Bone marrow (tissue), 2 donors: ENCODE measurements around the gene TGFBR3.

ENCODE experiments used
- DNase-seq, 2 donors: peaks; one replicate each; lab custom pipeline; 2025; lab: John Stamatoyannopoulos, UW

The TGFBR3 gene

DNA sequence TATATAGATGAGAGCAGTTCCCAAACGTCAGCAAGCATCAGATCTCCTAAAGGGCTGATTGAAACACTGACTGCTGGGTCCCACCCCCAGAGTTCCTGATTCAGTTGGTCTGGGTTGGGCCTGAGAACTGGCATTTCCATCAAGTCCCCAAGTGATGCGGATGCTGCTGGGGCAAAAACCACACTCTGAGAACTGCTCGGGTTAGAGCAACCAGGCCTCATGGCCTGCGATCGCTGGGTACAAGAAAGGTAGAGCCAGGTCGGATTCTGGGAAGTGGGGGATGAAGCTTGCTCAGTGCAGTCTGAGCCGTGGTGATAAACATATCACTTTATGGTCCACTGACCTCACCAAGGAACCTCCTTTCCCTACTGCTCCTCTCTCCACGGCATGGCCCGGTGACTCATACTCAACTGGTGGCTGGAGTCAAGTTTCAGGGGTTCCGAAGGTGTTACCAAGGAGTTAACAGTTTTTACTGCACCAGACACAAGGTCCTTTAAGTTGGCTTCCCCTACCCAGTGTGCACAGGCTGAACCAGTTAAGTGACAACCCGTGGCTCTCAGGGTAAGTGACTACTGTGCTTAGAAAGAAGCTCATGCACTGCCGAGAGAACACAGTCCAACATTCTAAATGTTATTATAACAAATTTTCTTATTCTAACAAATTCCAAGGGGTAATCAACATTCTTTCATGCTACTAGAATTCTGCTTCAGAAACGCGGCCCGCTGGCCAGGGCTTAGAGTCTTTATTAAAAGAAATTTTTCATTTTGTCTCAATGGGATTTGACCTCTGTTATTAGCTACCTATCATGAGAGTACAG is 153.5 kb downstream of the TGFBR3 start:
- DNase-seq = no peak

DNA sequence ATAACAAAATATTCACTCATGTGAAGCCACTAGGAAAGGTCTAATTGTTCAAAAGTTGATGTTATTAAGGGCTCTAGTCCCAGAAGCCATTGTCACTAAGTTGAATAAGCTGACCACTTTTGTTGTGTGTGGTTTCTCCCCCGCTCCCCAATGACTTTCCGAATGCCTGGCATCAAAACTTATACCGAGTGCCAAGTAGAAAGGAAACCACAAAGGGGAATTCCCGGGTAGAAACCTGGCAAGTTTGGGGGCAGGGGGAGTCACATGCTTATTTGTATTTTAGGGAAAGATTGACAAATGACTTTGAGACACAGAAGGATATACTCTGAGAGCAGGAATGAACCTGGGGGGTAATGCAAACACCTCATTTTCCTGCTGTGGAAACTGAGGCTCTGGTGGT is 154.1 kb downstream of the TGFBR3 start:
- DNase-seq = no peak

DNA sequence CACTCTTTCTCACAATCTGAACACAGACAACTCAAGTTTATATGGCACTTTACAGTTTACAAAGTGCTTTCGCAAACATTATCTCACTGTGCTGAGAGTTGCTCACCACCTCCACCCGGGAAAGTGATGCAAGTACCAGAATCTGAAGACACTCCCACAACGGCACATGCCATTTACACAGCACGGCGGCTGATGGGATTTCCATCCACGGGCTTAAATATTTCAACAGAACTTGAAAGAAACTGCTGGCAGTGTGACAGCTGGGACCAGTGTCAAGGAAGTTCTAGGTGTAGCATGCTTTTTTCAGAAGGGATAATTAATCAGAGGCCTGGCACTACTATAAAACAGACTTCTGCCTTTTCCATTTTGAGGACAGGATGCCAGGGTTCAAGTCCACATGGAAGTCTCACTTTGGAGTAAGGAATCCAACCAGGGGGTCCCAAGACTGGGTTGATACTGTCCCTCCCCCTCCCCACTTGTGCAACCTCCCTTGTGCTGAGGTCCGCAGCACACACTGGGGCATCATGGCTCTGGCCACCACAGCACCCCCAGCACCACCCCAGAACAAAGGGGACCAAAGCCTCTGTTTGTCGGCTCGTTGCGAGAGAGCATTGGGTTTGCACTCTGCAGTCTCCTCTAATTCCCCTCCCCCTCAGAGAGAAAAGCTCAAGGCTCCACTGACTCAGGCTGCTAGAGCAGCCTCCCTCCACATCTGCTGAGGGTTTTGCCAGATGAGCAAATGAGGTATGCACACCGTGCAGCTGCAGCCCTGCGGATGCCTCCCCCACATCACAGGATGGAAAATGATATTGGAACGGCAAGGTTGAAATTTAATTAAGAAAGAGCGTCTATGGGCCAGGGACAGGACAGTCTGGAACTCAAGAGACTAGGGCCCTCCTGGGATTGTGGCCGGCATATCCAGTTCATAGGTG is 154.9 kb downstream of the TGFBR3 start:
- DNase-seq = no peak

DNA sequence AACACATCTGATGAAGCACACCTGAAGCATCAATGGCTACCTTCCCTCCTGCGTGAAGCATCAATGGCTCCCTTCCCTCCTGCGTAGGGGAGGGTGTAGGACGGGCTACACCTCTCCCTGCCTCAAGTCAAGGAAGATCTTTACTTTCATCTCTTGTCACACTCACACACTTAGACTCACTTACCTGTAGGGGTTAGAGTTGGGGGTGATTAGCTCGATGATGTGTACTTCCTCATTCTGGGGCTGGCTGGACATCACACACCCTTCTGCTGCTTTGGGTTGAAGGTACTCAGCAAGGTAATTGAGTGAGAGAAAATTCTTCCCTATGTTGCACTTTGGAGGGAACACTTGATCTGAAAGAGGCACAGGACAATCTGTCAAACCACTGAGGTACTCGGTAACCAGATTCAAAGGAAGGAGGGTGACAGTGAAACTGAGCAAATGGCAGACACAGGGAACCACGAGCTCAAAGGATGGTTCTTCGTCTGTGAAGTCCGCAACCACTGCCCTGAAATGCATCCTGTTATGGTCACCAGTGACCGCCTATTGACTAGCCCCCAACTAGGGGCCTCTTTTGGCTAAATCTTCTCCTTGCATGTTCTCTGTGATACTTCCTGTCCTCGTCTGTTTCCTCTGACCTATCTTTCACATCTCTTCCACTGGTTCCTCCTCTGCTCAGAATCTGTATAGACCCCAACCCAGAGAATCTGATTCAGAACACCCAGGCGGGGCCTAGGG is 156.2 kb downstream of the TGFBR3 start:
- no peak for DNase-seq

GRCh38 chr1:91727763-91728162 is 158.2 kb downstream of the TGFBR3 start:
- no peak for DNase-seq

DNA sequence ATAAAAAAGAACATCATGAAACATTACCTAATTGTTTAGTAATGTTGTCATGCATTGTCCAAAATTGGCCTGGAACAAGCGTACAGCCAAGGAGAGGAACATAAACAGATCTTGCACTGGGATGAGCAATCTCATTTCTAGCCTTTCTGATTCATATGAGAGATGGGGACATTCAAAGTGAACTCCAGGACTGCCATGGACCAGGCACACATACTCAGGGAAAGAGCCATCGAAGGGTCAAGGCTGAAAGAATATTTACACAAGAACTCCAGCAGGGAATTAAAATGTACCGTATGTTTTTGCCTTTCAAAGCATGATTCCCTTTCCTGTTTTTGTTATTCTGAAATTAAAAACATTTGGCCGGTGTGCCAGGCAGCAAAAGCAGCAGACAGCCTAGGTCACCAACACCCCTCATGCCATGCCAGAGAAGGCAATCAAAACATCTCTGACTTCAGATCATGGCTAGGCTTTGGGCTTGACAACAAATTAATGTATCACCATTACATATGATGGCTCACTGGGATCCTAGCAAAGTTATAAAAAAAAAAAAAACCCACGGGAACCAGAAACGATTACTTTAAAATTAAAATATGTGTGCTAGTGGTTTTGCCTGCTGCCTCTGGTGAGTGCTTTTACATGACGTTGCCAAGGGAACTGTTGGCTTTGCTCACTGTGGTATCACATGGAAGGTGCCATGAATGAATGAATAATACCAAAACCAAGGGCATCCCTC is 159.8 kb downstream of the TGFBR3 start:
- no peak for DNase-seq

- no peak for DNase-seq
These were observed 160.3 kb downstream of the TGFBR3 start for GRCh38 chr1:91725618-91725988.

- DNase-seq = no peak
These were observed 161.3 kb downstream of the TGFBR3 start for GRCh38 chr1:91724644-91725043.

DNA sequence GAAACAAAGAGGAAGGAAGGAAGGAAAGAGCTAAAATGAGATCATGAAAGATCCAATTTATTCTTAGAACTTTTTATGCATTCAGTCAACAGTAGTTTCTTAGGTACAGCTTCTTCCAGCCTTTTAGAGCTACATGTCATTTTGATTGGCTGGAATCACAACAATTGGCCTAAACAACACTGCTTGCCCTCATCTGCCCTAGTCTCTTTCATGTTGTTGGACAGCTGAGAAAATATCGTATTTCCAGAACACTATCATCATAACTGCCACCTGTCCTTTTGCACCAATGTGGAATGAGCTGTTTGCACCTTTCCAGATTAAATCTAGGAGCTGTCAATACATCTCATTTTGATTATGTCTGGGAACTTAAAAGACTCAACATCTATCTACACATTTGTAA is 161.7 kb downstream of the TGFBR3 start:
- DNase-seq = no peak

DNA sequence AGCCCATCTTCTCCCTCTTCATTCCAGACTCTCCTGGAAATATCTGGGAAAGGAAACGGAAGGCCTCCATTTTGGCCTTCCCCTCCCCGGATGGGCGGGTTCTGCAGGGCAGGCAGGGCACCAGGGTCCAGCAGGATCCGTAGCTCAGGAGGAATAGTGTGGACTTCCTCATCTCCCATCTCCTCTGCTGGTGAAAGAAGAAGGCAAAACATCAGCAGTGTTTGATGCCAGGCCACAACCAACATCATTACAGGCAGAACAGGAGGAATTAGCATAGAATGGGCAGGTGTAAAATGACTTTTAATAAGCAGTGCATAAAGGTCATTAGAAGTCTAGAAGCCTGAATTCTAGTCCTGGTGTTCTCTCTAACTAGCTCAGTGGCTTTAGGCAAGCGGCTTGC is 165.9 kb downstream of the TGFBR3 start:
- no peak for DNase-seq

DNA sequence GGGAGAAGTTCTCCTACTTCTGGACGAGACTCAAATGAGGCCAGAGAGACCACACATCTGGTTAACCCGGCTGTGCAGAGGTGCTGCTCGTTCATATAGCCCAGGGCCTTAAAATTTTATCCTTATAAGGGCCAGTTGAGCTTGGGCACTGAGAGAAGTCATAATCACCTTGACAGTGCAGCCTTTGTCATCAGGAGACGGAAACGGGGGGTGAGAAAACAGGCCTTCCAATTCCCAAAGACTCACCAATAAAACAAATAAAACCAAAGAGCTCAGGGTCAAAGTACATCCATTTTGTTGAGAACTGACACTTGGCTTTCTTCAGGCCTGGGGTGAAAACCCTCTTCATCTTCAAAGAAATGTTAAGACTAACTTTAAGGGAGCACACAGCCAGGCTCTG is 167.1 kb downstream of the TGFBR3 start:
- DNase-seq = no peak

- DNase-seq = no peak
These were observed 167.6 kb downstream of the TGFBR3 start for GRCh38 chr1:91718368-91718767.

GRCh38 chr1:91717839-91718238 is 168.1 kb downstream of the TGFBR3 start:
- no peak for DNase-seq

GRCh38 chr1:91716339-91716738 is 169.6 kb downstream of the TGFBR3 start:
- DNase-seq = no peak

DNA sequence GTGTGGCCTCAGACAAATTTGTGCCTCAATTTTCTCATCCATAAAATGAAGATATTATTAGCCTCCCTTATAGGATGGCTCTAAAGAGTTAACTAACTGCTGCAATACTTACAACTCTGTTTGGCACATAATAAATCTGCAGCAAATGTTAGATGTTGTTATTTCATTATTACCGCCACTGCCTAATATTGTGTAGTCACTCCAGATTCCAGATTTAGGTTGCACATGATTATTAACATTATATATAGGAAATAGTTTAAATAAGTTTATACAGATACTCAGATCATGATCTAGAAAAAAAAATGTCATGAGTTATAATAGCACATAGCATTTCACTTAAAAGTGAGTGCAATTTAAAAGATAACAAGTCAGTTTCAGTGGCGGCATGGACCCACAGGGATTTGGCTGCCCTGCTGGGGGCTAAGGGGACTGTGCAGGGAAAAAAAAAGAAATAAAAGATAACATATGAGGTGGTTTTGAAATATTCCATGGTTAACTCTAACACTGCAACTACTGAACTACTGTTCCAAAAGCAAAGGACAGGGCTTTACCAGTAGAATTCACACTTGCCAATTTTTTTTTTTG is 170.4 kb downstream of the TGFBR3 start:
- DNase-seq = no peak

DNA sequence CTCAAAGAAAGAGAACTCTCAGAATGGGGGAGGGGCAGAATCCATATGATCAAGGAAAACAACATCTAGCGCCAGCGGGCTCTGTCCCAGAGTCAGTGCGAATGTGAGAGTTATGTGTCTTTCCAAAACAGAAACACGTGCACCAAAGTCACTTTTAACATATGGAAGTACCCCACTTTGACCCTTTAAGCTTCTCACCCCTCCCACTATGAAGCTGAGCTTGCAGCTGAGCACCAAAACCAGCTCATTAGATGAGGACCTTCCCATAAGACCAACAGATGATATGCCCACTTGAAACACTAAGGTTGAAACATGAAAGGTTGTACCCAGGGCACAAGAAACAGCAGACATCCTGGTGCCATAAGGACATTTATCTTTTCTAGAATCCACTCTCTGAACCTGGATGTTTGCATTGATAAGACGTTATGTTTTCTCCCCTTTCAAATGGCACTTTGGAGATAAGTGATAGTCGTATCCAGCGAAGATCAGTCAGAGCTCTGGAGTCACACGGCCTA is 171.0 kb downstream of the TGFBR3 start:
- DNase-seq = no peak

GRCh38 chr1:91712981-91713841 is 172.7 kb downstream of the TGFBR3 start:
- DNase-seq = peak in 1 of 2 donors; percentile 14

- DNase-seq = no peak
These were observed 173.6 kb downstream of the TGFBR3 start for GRCh38 chr1:91712393-91712792.

DNA sequence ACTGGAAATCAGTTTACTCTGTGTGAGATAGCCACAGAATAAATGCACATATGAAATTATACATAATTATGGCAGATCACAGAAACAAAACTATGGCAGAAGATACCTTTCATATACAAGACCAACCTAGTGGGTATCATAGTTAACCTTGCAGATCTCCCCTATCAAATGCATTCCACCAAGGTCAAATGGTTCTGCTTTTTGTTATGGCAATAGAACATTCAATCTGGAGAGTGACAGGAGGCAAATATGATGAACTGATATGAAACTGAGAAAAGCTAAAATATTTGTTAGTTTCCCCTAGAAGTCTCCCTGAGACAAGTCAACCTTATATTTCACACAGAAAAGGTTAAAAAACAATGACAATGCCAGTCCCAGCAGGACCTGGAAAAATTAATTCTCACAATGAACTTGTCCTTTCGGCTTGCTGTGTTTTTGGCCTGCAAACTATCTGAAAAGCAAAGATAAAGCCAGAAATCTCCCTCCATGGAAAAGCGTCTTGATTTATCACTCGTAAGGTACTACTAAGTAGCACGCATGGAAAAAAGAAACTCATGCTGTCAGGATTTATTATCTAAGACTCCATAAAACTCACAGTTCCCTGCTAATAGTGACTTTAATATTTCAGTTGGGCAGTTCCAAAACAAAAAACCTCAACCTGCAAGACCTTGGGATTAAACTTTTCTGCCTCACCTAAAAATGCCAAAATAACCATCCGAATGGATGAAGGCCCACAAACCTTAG is 174.3 kb downstream of the TGFBR3 start:
- DNase-seq = no peak
